ENCODE results near the gene VIPAS39. TPM values are rescaled to one million over a fixed set of nuclear protein-coding genes. Genes with fewer than 3 reads are reported as not detected.

VIPAS39 gene
- total and polyA plus RNA-seq, 4 donors = 5.6 to 13.9 (median 8.9) TPM

DNA sequence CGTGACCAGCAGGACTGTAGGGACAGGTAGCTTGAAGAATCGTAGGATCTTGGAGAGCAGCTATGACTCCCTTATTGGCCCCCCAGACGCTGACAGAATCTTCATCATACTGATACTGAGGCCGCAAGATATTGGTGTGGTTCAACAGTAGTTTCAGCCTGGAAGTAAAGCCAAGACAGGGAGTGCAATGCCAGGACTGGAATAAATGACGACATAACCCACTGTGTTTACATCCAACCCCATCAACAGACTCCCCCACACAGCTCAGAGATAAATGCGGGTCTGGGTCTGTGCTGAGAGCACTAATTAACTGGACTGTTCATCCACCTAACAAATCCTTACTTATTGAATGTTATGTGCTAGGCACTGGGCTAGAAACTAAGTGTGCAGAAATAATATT is 50.7 kb downstream of the VIPAS39 start (continued):
- TF ChIP-seq, protein P1, sequence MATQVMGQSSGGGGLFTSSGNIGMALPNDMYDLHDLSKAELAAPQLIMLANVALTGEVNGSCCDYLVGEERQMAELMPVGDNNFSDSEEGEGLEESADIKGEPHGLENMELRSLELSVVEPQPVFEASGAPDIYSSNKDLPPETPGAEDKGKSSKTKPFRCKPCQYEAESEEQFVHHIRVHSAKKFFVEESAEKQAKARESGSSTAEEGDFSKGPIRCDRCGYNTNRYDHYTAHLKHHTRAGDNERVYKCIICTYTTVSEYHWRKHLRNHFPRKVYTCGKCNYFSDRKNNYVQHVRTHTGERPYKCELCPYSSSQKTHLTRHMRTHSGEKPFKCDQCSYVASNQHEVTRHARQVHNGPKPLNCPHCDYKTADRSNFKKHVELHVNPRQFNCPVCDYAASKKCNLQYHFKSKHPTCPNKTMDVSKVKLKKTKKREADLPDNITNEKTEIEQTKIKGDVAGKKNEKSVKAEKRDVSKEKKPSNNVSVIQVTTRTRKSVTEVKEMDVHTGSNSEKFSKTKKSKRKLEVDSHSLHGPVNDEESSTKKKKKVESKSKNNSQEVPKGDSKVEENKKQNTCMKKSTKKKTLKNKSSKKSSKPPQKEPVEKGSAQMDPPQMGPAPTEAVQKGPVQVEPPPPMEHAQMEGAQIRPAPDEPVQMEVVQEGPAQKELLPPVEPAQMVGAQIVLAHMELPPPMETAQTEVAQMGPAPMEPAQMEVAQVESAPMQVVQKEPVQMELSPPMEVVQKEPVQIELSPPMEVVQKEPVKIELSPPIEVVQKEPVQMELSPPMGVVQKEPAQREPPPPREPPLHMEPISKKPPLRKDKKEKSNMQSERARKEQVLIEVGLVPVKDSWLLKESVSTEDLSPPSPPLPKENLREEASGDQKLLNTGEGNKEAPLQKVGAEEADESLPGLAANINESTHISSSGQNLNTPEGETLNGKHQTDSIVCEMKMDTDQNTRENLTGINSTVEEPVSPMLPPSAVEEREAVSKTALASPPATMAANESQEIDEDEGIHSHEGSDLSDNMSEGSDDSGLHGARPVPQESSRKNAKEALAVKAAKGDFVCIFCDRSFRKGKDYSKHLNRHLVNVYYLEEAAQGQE (IDR thresholded peaks at IDR 0.05) = no peak

DNA sequence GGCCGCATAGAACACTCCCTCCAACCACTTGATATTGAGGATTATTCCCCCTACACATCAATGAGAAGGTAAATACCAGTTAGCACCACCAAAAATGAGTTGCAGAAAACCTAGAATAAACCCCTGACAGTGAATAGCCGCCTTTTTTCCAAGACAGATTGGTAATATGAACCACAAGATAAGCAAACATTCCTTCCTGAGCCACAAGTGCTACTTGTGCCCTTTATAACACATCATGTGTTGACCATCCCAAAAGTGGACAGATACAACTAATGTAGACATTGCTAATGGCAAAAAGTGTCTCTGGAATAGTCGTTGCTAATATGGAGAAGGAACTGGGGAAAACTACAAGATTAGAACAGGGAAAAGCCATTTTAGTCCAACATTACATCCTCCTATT is 51.3 kb downstream of the VIPAS39 start:
- TF ChIP-seq, protein P2, sequence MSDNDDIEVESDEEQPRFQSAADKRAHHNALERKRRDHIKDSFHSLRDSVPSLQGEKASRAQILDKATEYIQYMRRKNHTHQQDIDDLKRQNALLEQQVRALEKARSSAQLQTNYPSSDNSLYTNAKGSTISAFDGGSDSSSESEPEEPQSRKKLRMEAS (IDR thresholded peaks at IDR 0.05) = no peak
- TF ChIP-seq HNF4G (IDR thresholded peaks at IDR 0.05) (no peak), NR2F2 (IDR thresholded peaks at IDR 0.05) (no peak), FOXA1 (IDR thresholded peaks at IDR 0.05) (no peak), EGR1 (IDR thresholded peaks at IDR 0.05; ENCODE audit: low read depth in 2 of 2) (no peak), FOXA2 (IDR thresholded peaks at IDR 0.05) (no peak), RAD21 (IDR thresholded peaks at IDR 0.05) (no peak), TAF1 (conservative IDR thresholded peaks at IDR 0.05) (no peak), GABPA (IDR thresholded peaks at IDR 0.05 in 1 of 2, conservative IDR thresholded peaks at IDR 0.05 in 1 of 2) (no peak), JUND (IDR thresholded peaks at IDR 0.05) (no peak), RXRA (IDR thresholded peaks at IDR 0.05) (no peak), SP1 (IDR thresholded peaks at IDR 0.05) (no peak), YY1 (IDR thresholded peaks at IDR 0.05) (no peak), HNF4A (conservative IDR thresholded peaks at IDR 0.05) (no peak)
- TF ChIP-seq, protein P3, sequence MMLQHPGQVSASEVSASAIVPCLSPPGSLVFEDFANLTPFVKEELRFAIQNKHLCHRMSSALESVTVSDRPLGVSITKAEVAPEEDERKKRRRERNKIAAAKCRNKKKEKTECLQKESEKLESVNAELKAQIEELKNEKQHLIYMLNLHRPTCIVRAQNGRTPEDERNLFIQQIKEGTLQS (IDR thresholded peaks at IDR 0.05) = no peak
- TF ChIP-seq, protein P1 (IDR thresholded peaks at IDR 0.05) = no peak
- TF ChIP-seq, protein P4, sequence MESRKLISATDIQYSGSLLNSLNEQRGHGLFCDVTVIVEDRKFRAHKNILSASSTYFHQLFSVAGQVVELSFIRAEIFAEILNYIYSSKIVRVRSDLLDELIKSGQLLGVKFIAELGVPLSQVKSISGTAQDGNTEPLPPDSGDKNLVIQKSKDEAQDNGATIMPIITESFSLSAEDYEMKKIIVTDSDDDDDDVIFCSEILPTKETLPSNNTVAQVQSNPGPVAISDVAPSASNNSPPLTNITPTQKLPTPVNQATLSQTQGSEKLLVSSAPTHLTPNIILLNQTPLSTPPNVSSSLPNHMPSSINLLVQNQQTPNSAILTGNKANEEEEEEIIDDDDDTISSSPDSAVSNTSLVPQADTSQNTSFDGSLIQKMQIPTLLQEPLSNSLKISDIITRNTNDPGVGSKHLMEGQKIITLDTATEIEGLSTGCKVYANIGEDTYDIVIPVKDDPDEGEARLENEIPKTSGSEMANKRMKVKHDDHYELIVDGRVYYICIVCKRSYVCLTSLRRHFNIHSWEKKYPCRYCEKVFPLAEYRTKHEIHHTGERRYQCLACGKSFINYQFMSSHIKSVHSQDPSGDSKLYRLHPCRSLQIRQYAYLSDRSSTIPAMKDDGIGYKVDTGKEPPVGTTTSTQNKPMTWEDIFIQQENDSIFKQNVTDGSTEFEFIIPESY (IDR thresholded peaks at IDR 0.05) = no peak
- TF ChIP-seq, protein P5, sequence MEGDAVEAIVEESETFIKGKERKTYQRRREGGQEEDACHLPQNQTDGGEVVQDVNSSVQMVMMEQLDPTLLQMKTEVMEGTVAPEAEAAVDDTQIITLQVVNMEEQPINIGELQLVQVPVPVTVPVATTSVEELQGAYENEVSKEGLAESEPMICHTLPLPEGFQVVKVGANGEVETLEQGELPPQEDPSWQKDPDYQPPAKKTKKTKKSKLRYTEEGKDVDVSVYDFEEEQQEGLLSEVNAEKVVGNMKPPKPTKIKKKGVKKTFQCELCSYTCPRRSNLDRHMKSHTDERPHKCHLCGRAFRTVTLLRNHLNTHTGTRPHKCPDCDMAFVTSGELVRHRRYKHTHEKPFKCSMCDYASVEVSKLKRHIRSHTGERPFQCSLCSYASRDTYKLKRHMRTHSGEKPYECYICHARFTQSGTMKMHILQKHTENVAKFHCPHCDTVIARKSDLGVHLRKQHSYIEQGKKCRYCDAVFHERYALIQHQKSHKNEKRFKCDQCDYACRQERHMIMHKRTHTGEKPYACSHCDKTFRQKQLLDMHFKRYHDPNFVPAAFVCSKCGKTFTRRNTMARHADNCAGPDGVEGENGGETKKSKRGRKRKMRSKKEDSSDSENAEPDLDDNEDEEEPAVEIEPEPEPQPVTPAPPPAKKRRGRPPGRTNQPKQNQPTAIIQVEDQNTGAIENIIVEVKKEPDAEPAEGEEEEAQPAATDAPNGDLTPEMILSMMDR (IDR thresholded peaks at IDR 0.05; ENCODE audit: low read depth, low read length, missing input control) = no peak
- Histone ChIP-seq H3K9me3 (ENCODE audit: control insufficient read depth in 4 of 4, low read length in 3 of 4) (no peaks in the 10 kb centered on the region), H3K36me3 (ENCODE audit: control insufficient read depth in 4 of 4, insufficient read depth in 3 of 4, low read depth in 1 of 4, low read length in 3 of 4) (no peaks in the 10 kb centered on the region), H3K4me1 (ENCODE audit: control insufficient read depth in 4 of 4, insufficient read depth in 4 of 4, low read length in 3 of 4) (no peaks in the 10 kb centered on the region), H3K9ac (ENCODE audit: low read depth in 1 of 2, low read length in 2 of 2) (no peak overlapping the region), H3K4me3 (ENCODE audit: low read depth in 1 of 3, low read length in 3 of 3) (no peak overlapping the region), H3K27ac (ENCODE audit: low read depth in 1 of 2, low read length in 2 of 2) (no peak overlapping the region), H3K27me3 (ENCODE audit: control insufficient read depth in 4 of 4, insufficient read depth in 4 of 4, low read length in 3 of 4) (no peaks in the 10 kb centered on the region)
- WGBS = 71% methylated on average over 3 of the region's 3 CpGs
- no peak for DNase-seq (ENCODE audit: low spot score)
